ENCODE results near the gene SORL1.

DNA sequence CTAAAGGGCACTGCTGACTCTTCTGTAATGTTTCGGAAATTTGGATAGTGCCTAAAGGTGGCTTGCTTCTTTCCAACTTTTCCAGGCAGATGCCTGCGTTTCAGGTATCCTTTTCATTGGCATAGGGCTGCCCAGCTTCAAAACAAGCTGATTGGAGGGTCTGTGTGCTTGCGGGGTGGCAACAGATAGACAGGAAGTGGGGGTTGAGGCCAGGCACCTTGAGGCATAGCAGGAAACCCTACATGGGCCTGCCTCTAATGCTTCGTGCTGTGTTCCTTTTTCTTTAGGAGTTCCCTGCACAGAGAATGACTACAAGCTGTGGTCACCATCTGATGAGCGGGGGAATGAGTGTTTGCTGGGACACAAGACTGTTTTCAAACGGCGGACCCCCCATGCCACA lies 92.8 kb downstream of the SORL1 start:
- TF ChIP-seq, protein P1, sequence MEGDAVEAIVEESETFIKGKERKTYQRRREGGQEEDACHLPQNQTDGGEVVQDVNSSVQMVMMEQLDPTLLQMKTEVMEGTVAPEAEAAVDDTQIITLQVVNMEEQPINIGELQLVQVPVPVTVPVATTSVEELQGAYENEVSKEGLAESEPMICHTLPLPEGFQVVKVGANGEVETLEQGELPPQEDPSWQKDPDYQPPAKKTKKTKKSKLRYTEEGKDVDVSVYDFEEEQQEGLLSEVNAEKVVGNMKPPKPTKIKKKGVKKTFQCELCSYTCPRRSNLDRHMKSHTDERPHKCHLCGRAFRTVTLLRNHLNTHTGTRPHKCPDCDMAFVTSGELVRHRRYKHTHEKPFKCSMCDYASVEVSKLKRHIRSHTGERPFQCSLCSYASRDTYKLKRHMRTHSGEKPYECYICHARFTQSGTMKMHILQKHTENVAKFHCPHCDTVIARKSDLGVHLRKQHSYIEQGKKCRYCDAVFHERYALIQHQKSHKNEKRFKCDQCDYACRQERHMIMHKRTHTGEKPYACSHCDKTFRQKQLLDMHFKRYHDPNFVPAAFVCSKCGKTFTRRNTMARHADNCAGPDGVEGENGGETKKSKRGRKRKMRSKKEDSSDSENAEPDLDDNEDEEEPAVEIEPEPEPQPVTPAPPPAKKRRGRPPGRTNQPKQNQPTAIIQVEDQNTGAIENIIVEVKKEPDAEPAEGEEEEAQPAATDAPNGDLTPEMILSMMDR (IDR thresholded peaks at IDR 0.05), result no peak
- no peak for TF ChIP-seq POLR2A (IDR thresholded peaks at IDR 0.05)

Data from testis (tissue), 2 donors.